SK-N-MC (cell line): ENCODE measurements around the gene PPP6R2.

Experiments used
- EZH2 ChIP-seq: fragments of 200-600 bp; sonication (generic); IDR thresholded peaks from one replicate; pipeline ENCODE4 v1.6.1; 2017; ENCODE audit warnings: antibody characterized with exemption
- FOXP2 ChIP-seq: optimal IDR thresholded peaks from 2 replicates; pipeline ENCODE3; 2011; ENCODE audit warnings: mild to moderate bottlenecking, moderate library complexity; ENCODE audit not compliant: insufficient read depth; ENCODE audit errors: extremely low read length, control extremely low read depth
- POLR2AphosphoS5 ChIP-seq: IDR thresholded peaks from 2 replicates; pipeline ENCODE4 v1.6.1; 2012; ENCODE audit warnings: mild to moderate bottlenecking, low read depth, low read length, borderline replicate concordance

- TF ChIP-seq EZH2 = no peak
- TF ChIP-seq POLR2AphosphoS5 = no peak
- TF ChIP-seq FOXP2 = no peak
Measured at GRCh38 chr22:50327711-50328019, 15.5 kb upstream of the PPP6R2 start.
